Astrocyte of the spinal cord (primary cell): Measurements from ENCODE around the gene MGAT4C.
"Not testable (repeated sequence)": the region's sequence is repeated elsewhere in the genome, so short reads cannot be mapped to it uniquely, and the experiment has no call there.

ENCODE experiments used
- DNase-seq: peaks from one replicate; pipeline ENCODE4 v3.0.0; 2011; ENCODE audit warnings: low read depth, low spot score
- H3K4me3 ChIP-seq: 2 replicates; pipeline ENCODE4 v1.5.1; 2011; ENCODE audit warnings: low read depth, mild to moderate bottlenecking, low read length, moderate library complexity
- CTCF ChIP-seq: IDR thresholded peaks from 2 replicates; pipeline ENCODE4 v1.5.1; 2012; ENCODE audit warnings: low read depth, mild to moderate bottlenecking, low read length, inconsistent platforms
- in situ Hi-C: cut with HindIII; loops from 2 replicates; pipeline ENCODE4 v1.10.0; 2017; ENCODE audit warnings: low sequenced_read_pairs

The MGAT4C gene

GRCh38 chr12:86145156-86145555, 111.0 kb downstream of the MGAT4C start:
- in situ Hi-C loops, result no loop called here
- no peak for DNase-seq
- TF ChIP-seq CTCF, result no peak
- H3K4me3 ChIP-seq, result no peak overlapping the region

GRCh38 chr12:86143162-86143561, 113.0 kb downstream of the MGAT4C start:
- no peak for TF ChIP-seq CTCF
- no peak overlapping the region for H3K4me3 ChIP-seq
- in situ Hi-C loops, result no loop called here
- DNase-seq, result no peak

- no peak for DNase-seq
- no peak for TF ChIP-seq CTCF
- in situ Hi-C loops, result no loop called here
- no peak overlapping the region for H3K4me3 ChIP-seq
Measured at GRCh38 chr12:86139671-86140070, 116.5 kb downstream of the MGAT4C start.

- in situ Hi-C loops, result no loop called here
- no peak overlapping the region for H3K4me3 ChIP-seq
- no peak for TF ChIP-seq CTCF
- no peak for DNase-seq
Measured at GRCh38 chr12:86138770-86139169, 117.4 kb downstream of the MGAT4C start.

GRCh38 chr12:86137936-86138335, 118.3 kb downstream of the MGAT4C start:
- in situ Hi-C loops, result no loop called here
- DNase-seq, result peak; percentile 52
- H3K4me3 ChIP-seq, result no peak overlapping the region
- TF ChIP-seq CTCF, result no peak

- H3K4me3 ChIP-seq, result no peak overlapping the region
- in situ Hi-C loops, result no loop called here
- no peak for TF ChIP-seq CTCF
- peak; percentile 16 for DNase-seq
Measured at GRCh38 chr12:86134561-86134960, 121.6 kb downstream of the MGAT4C start.

- in situ Hi-C loops, H3K4me3 ChIP-seq, DNase-seq: not testable (repeated sequence)
Measured at GRCh38 chr12:86126900-86127299, 129.3 kb downstream of the MGAT4C start.
